Myocyte (in vitro differentiated cells): ENCODE results near the gene CYP4A22. TPM values are rescaled to one million over a fixed set of nuclear protein-coding genes. Genes with fewer than 3 reads are reported as not detected.
"Not testable (repeated sequence)": the region's sequence is repeated elsewhere in the genome, so short reads cannot be mapped to it uniquely, and the experiment has no call there.

ENCODE experiments used
- DNase-seq: peaks from one replicate; pipeline ENCODE4 v3.0.0-alpha.2; 2012; ENCODE audit warnings: low read depth
- polyA plus RNA-seq: library from polyadenylated mRNA; unstranded; fragments of >200 nt; gene quantifications from one replicate; pipeline ENCODE4 v1.2.1, GENCODE V29; 2012; ENCODE audit warnings: missing spikeins
- total RNA-seq: library from RNA; depleted of rRNA; stranded (reverse); fragments of >200 nt; gene quantifications from 2 replicates; pipeline ENCODE4 v1.2.3, GENCODE V29; 2014

Gene CYP4A22, protein sequence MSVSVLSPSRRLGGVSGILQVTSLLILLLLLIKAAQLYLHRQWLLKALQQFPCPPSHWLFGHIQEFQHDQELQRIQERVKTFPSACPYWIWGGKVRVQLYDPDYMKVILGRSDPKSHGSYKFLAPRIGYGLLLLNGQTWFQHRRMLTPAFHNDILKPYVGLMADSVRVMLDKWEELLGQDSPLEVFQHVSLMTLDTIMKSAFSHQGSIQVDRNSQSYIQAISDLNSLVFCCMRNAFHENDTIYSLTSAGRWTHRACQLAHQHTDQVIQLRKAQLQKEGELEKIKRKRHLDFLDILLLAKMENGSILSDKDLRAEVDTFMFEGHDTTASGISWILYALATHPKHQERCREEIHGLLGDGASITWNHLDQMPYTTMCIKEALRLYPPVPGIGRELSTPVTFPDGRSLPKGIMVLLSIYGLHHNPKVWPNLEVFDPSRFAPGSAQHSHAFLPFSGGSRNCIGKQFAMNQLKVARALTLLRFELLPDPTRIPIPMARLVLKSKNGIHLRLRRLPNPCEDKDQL
- total RNA-seq: not detected in 2 replicates
- polyA plus RNA-seq: not detected

DNA sequence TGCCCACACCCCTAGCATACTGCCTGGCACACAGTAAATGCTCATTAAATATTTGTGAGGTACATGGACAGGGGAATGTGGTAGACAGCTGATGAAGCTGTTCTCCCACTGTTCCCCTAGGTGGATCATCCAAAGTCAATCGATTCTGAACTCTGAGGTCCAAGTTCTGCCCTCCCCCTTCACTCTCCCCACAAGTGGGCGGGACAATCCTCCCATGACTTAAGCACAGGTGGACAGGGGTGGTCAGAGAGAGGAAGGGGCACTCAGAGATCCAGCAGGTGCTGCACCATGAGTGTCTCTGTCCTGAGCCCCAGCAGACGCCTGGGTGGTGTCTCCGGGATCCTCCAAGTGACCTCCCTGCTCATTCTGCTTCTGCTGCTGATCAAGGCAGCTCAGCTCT is at the start of gene CYP4A22:
TSS of gene CYP4A22 (plus strand) at position 244 of the 400 bp plus-strand sequence. CDS start at position 289, 45 bp downstream.
- DNase-seq: no peak

DNA sequence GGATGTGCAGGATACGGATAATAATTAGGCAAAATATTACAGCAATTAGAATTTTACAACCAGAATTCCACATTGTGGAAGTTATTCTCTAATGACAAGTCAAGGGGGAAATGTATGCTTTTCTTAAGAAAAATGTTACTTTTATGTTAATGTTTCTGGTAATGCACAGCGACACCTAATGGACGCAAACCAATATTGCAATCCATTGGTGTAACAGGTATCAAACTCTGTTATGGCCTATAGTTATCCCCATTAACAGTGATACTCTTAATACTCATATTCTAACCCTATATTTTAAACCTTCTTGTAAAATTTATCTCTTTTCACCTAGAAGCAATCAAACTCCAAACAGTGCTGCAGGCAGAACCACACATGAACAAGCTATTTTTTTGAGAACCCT is 47.9 kb upstream of the CYP4A22 start:
- DNase-seq: peak; percentile 13

DNA sequence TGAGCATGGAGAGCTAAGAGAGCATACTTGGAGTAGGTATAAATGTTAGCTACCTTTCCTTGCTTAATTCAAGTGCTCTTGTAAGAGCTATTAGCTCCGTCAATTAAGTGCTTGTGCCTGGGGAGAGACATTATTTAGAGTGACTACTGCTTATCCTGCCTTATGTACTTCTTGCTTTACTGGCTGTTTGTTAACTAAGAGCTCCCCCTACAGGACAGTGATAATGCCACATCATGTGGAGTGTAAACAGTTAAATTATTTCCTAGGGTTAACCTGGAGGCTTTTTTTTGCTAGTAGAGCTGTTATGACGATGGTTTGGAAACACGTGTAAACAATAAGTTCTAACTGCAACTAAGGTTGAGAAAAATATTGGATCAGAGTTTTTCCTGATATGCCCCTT is 45.8 kb upstream of the CYP4A22 start:
- DNase-seq: not testable (repeated sequence)

DNA sequence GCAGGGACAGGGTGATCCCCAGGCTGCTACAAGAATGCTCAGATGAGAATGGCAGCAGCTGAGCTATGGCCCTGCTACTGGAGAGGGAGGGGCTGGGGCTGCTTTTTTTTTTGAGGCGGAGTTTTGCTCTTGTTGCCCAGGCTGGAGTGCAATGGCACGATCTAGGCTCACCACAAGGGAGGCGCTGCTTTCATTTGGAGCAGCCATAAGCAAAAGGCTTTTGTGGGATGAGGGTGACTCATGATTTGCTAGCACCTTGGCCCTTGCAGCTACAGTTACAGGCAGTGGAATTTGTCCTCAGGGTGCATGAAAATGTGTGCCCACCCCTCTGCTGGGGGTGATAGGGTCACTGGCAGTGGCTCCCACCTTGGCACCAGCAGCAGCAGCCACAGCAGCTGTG is 32.4 kb upstream of the CYP4A22 start:
- no peak for DNase-seq

DNA sequence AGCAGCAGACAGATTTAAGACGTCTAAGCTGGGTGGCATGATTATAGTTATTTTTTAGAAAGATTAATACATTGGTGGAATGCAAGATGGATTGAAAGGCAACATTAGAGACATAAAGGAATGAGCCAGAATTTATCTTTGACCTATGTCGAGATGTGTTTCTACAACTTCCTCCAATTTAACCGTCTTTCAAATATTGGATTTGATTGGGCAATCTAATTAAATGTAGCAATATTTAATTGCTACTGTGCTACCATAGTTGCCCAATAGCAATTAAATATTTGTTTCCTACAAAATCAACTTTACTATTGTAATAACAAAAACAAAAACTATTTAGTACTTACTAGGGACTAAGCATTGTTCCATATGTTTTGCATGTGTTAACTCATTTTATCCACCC is 30.4 kb upstream of the CYP4A22 start:
- no peak for DNase-seq

DNA sequence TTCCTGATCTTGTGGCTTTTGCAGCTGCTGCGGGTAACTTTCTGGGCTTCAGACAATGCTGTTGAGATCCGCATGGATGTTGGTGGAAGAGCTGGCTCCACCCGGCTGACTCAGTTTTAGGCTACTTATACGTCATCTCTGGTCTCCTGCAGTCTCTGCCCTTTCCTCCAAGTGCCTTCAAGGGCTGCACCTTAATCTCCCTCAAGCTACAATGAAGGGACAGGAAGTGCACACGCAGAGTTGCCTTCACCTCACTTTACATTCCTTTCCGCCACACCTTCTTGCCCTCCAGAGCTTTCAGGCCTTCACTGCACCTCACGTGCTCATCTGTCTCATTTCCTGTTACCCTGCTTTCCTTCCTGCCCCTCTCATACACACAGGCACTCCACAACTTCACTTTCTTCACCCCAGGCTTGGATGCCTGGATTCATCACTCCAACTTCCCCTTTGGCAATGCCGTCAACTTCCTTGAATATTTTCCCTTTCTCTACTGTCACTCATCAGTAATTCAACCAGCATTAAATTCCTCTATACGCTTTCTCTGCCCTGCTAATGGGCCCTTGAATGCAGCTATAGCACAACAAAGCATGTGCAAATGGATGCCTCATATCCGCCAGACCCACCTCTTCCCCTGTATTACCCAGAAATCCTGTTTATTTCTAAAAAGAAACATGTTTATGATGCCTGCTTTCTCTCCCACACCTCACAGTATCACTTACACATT is 29.2 kb upstream of the CYP4A22 start:
- DNase-seq: peak; percentile 77

DNA sequence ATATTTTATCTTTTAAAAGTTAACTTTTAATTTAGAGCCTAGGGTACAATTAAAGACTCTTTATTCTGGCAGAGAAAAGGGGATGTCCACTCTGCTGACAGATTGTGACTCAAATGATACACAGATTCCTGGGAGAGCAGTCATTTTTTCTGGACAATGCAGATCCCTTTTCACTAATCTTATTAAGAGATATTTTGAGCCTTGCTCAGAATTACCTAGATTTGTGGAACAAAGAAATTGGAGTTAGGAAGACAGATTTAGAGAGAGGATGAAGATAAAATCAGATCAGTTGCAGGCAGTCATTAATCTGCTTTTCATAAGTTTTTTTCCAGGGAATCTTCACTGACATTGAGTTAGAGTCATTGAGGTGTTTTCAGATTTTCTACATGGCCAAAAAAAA is 27.8 kb upstream of the CYP4A22 start:
- not testable (repeated sequence) for DNase-seq

GRCh38 chr1:47113178-47113577 is 24.1 kb upstream of the CYP4A22 start:
- no peak for DNase-seq

DNA sequence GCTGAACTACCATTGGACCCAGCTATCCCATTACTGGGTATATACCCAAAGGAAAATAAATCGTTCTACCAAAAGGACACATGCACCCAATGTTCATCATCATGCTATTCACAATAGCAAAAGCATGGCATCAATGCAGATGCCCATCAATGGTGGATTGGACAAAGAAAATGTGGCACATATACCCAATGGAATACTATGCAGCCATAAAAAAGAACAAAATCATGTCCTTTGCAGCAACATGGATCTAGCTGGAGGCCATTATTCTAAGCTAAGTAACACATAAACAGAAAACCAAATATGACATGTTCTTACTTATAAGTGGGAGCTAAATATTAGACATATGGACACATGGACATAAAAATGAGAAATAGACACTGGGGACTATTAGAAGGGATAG is 16.2 kb upstream of the CYP4A22 start:
- not testable (repeated sequence) for DNase-seq

DNA sequence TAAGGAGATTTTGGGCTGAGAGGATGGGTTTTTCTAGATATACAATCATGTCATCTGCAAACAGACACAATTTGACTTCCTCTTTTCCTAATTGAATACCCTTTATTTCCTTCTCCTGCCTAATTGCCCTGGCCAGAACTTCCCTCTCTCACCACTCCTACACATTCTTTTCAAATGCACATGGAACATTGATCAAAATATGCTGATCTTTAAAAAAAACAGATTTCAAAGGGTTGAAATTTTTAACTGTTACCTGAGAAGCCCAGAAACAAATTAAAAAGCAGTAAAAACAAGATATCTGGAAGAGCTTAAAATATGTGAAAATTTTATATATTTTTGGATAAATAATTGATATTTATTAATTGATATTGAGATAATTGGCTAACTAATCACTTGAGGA is 12.4 kb upstream of the CYP4A22 start:
- DNase-seq: not testable (repeated sequence)

DNA sequence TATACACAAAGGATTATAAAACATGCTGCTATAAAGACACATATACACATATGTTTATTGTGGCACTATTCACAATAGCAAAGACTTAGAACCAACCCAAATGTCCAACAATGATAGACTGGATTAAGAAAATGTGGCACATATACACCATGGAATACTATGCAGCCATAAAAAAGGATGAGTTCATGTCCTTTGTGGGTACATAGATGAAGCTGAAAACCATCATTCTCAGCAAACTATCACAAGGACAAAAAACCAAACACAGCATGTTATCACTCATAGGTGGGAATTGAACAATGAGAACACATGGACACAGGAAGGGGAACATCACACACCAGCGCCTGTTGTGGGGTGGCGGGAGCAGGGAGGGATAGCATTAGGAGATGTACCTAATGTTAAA is 10.2 kb upstream of the CYP4A22 start:
- not testable (repeated sequence) for DNase-seq

GRCh38 chr1:47128221-47128620 is 9.0 kb upstream of the CYP4A22 start:
- no peak for DNase-seq

DNA sequence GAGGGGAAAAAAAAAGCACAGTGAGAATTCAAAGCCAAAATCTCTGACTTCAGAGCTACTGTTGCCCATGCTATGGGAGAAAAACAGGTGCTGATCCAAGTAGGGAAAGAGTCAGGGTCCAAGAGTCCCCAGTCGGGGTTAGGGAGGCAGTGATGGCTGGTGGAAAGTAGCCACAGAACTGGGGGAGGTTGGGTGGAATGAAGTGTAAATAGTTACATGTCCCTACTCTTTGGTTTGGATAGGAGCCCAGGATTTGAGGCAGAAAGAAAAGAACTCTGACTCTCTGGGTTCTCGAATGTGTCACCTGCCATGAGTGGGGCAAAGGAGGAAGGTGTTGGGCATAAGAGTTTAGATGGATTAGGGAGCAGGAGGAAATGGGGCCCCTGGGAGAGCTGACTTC is 8.4 kb upstream of the CYP4A22 start:
- not testable (repeated sequence) for DNase-seq

- not testable (repeated sequence) for DNase-seq
Measured at GRCh38 chr1:47129489-47130230, 7.6 kb upstream of the CYP4A22 start.

GRCh38 chr1:47132665-47133064 is 4.6 kb upstream of the CYP4A22 start:
- DNase-seq: not testable (repeated sequence)

GRCh38 chr1:47137925-47138615 is 829 bp downstream of the CYP4A22 start:
- no peak for DNase-seq

- DNase-seq: not testable (repeated sequence)
Measured at GRCh38 chr1:47140358-47140757, 3.1 kb downstream of the CYP4A22 start.

- DNase-seq: peak; percentile 5
Measured at GRCh38 chr1:47143654-47144053, 6.4 kb downstream of the CYP4A22 start.

GRCh38 chr1:47146495-47146894 is 9.3 kb downstream of the CYP4A22 start:
- DNase-seq: not testable (repeated sequence)

DNA sequence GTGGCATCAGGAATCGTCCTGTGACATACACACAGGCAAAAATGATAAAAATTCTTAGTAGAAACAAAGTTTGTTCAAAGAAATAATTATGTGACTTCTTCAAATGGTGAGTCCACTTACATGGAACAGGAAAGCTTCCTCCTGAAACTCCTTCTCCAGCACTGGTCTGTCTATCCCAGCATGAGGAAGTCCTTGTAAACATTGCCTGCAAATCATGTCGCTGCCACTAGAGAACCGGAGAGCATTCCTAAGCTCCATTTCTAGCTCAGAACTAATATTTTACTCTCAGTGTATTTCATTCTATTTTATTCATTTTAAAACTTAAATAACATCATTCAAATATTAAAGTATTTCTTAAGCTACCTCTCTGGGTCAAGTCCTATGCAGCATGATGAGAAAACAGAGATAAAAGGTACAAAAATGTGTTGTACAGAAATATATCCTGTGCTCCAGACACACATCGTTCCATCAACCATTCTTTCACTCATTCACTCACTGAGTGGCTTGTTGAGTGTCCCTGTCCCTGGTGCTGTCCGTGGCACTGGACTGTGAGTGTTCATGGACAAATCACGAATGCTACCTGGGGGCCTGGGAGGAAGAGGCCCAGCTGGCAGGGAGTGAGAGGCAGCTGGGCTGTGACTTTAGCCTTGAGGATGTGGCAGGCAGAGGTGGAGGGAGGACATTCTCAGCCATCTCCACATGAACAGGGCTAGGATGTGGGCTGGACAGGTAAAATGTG is 10.0 kb downstream of the CYP4A22 start:
- no peak for DNase-seq
